ENCODE measurements around the gene AQP2.

DNA sequence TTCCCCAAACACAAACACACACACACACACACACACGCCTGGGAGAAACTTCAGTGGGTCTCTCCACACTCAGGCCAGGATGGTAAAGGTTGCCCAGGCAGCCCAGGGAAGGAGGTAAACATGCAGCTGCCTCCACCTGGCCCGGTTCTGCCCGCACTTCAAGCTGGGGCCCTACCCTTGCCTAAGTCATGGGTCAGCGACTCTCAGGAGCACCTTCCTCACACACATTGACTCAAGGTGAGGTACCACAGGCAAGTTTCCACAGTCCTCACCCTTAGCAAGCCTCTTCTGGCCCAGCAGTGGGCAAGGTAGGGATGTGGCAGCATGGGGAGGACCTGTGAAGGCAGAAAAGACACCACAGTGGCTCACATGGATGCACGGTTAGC is 32.8 kb upstream of the AQP2 start:
- TF ChIP-seq CTCF (IDR thresholded peaks at IDR 0.05) (no peak), POLR2AphosphoS5 (IDR thresholded peaks at IDR 0.05) (no peak), POLR2A (IDR thresholded peaks at IDR 0.05) (no peak)
